H1 (cell line): ENCODE measurements around the gene KCNA5. TPM values are rescaled to one million over a fixed set of nuclear protein-coding genes. Genes with fewer than 3 reads are reported as not detected.

ENCODE experiments used
- RFX5 ChIP-seq: IDR thresholded peaks from 2 replicates; pipeline ENCODE4 v1.6.1; 2011; ENCODE audit warnings: low read depth, low read length, improper control_type of control experiment, borderline replicate concordance
- polyA plus RNA-seq, 7 experiments: library from polyadenylated mRNA; depleted of rRNA in 3 of 7; stranded (reverse) in 5 of 7; unstranded in 2 of 7; fragments of >200 nt in 5 of 7; fragments of 200-250 nt in 2 of 7; gene quantifications; 1 replicate in 5 of 7; 2 replicates in 1 of 7; 4 replicates in 1 of 7; pipeline versions ENCODE4 v1.2.1 to v1.2.3, GENCODE V29; 2011 to 2013; ENCODE audit warnings: missing spikeins in 2 of 7, mixed read lengths in 2 of 7
- total RNA-seq: library from RNA; stranded (reverse); fragmentation: NEBNext Ultra II Directional; extraction: Animal tissue kit (Norgen Biotek cat#: 25700); gene quantifications from 2 replicates; pipeline ENCODE4 v1.2.1, GENCODE V29; 2021

KCNA5 gene
- total and polyA plus RNA-seq, 2 of the 8 experiments (the other 6 are each of a cell fraction or from before 2014, with no cell fraction given): 0.20 to 0.29 TPM

DNA sequence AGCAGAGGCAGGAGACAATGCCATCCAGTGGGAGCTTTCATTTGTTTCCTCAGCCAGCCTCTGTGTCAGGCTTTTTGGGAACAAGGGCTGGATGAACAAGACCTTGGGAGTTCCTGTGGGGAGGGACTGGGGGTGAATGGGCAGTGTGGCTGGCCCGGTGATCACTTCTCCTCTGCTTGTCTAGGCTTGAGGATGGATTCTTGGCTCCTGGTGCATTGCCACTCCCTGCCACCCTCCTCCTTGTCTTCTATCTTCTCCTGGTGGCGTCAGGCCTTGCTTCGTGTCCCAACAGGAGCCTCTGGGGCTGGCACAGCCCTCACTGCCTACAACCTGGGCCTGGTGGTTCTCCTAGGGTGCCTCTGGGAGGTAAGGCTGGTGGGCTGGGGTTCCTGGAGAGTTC lies 25.0 kb upstream of the KCNA5 start (continued):
- TF ChIP-seq RFX5: no peak
